ENCODE results near the gene ARPC4.

The ARPC4 gene

DNA sequence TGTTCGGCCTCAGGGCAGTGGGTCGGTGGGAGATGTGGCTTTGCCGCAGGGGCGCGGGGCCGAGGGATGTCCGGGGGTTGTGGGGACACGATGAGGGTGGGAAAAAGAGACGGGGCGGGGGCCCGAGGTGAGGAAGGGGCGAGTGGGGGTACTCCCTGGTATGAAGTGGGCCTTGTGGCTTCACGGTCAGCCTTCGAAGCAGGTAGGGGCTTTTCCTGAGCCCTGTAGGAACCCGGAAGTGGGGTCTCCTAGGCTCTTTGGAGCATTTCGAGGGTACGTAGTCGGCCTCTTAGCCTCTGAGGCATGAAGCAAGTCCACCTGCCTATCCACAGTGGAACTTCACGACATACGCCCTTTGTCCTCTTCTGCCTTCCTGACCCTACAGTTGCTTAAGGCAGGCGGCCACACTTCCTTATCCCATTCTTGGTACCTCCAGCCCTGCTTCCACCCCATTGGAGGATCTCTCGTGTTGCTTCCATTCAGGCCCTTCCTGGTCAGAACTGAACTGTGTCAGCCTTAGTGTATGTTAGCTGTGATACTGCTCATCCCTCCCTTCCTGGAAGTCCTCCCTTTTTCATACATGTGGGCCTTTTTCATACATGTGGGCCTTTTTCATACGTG lies 389 bp downstream of the ARPC4 start:
- peak; percentile 50 for DNase-seq

- no peak for DNase-seq
Measured at GRCh38 chr3:9794400-9794799, 1.5 kb downstream of the ARPC4 start.

GRCh38 chr3:9795207-9795606 lies 2.3 kb downstream of the ARPC4 start:
- DNase-seq: no peak

- DNase-seq: no peak
Measured at GRCh38 chr3:9797196-9797945, 4.5 kb downstream of the ARPC4 start.

GRCh38 chr3:9800529-9800928 lies 7.6 kb downstream of the ARPC4 start:
- DNase-seq: no peak

- DNase-seq: no peak
Measured at GRCh38 chr3:9803494-9803893, 10.6 kb downstream of the ARPC4 start.

DNA sequence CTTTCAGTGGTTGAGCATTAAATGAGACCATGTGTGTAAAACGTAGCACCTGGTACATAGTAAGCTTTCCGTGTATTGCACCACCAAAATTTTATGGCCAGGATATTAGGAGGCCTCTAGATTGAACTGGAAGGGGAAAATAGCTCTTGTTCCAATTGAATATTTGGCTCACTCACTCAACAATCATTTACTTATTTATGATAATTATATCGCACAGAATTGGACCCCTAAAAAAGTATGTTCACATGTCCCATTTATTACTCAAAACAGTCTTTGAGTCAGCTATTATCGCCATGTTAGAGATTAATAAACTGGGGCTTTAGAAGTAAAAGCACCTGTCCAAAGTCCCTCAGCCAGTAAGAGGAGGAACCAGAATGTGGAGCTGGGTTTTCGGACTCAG lies 12.1 kb downstream of the ARPC4 start:
- DNase-seq: no peak

GRCh38 chr3:9806137-9806536 lies 13.3 kb downstream of the ARPC4 start:
- no peak for DNase-seq

- DNase-seq: no peak
Measured at GRCh38 chr3:9806688-9807589, 14.1 kb downstream of the ARPC4 start.

GRCh38 chr3:9807981-9808344 lies 15.1 kb downstream of the ARPC4 start:
- DNase-seq: no peak

DNA sequence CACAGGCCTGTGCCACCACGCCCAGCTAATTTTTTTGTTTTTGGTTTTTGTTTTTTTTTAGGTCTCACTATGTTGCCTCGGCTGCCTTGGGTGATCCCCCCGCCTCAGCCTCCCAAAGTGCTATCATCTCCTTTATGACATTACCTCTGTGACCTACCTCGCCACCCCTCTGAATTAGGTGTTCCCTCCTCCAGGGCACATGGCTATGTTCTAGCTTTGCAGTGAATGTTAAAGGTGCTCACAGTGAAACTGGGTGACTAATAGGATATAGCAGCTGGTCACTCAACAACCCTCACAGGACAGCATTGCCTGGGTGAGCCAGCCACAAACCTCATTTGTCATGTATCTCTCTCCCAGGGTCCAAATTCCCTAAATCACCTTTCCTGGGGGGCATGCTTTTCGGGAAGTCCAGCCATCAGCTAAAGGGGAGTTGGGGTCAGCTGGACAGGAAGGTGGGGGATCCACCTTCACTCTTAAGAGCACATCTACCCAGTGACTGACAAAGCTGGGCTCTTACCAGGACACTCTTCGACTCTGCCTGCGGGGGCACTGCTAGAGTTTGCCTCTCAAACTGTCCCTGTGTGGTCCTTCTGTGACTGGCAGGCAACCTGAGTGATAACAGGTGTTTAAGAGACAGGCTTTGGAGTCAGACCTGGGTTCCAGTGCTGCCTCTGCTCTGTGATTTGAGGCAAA lies 15.6 kb downstream of the ARPC4 start:
- peak; percentile 75 for DNase-seq

DNA sequence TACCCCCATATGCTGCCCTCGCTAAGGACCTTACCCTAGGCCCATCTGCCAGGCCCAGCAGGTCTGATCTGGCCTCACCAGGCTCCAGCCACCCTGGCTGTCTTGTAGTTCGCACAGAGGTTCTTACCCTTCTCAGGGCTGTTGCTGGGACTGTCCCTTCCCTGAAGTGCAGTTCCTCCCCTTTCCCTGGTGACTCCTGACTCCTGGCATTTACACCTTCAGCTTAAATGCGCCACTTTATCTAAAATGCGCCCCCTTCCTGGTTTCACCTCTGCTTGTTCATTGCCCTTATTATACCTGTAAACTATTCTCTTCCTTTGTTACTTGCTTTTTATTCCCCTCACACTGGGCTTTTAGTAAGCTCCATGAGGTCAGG lies 16.3 kb downstream of the ARPC4 start:
- peak; percentile 25 for DNase-seq

GRCh38 chr3:9809615-9810432 lies 16.9 kb downstream of the ARPC4 start, which contains the start of gene TTLL3:
Gene TTLL3, plus strand, starts transcription at chr3:9810262. Its CDS starts 400 bp downstream, at chr3:9810662.
- peak; percentile 54 for DNase-seq

GRCh38 chr3:9810433-9810770 lies 17.5 kb downstream of the ARPC4 start:
- no peak for DNase-seq

- DNase-seq: no peak
Measured at GRCh38 chr3:9810846-9811245, 18.0 kb downstream of the ARPC4 start.

GRCh38 chr3:9812870-9813483 lies 20.1 kb downstream of the ARPC4 start:
- no peak for DNase-seq

DNA sequence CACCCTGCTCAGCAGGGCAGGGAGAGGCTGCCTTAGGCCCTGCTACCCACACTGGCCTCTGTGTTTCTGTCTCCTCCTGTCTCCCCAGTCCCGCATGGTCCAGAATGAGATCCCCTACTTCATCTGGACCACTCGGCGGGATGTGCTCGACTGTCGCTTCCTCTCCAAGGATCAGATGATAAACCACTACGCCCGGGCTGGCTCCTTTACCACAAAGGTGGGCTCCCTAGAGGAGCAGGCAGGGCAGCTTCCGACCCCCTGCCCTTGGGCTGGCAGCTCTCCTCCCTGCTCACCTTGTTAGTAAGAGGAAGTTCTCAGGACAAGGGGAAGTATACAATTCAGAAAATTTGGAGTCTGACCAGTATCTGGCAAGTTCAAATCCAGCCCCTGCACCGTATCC lies 23.1 kb downstream of the ARPC4 start:
- DNase-seq: no peak

GRCh38 chr3:9817436-9817835 lies 24.6 kb downstream of the ARPC4 start:
- DNase-seq: no peak

GRCh38 chr3:9818666-9819335 lies 25.9 kb downstream of the ARPC4 start:
- no peak for DNase-seq

- DNase-seq: no peak
Measured at GRCh38 chr3:9820543-9820942, 27.7 kb downstream of the ARPC4 start.

DNA sequence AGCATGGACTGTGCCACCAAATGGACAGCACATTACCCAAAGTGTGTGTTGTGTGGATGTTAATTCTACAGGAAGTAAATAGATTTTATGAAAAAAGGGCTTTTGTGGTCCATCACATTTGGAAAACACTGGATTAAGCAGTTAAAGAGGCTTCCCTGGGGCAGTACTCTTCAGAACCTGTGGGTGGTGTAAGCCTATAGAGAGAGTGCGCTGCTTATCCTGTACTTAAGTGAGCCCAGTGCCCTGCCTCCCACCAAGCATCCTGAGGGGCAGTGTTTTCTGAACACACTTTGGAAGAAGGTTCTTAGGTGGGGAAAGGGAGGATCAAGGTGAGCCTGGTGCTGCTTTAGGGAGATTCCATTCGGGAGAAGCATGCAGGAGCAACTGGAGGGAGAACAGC lies 28.1 kb downstream of the ARPC4 start:
- no peak for DNase-seq
